Kidney epithelial cell (primary cell): Measurements from ENCODE around the gene NOL4L. TPM values are rescaled to one million over a fixed set of nuclear protein-coding genes. Genes with fewer than 3 reads are reported as not detected.

Experiments
- DNase-seq: peaks from one replicate; pipeline ENCODE4 v3.0.0-alpha.2; 2010; ENCODE audit warnings: low read depth
- H3K27me3 ChIP-seq: 2 replicates; pipeline ENCODE4 v1.6.0; 2011; ENCODE audit warnings: low read length; ENCODE audit not compliant: control insufficient read depth, insufficient read depth
- H3K36me3 ChIP-seq: 2 replicates; pipeline ENCODE4 v1.5.1; 2011; ENCODE audit warnings: low read length; ENCODE audit not compliant: control insufficient read depth, insufficient read depth
- H3K4me3 ChIP-seq: 2 replicates; pipeline ENCODE4 v1.5.1; 2011; ENCODE audit warnings: low read depth, mild to moderate bottlenecking, control low read depth, low read length
- total RNA-seq: library from RNA; depleted of rRNA; stranded (reverse); fragments of >200 nt; gene quantifications from 2 replicates; pipeline ENCODE4 v1.2.3, GENCODE V29; 2015
- TF ChIP-seq, protein P1 (sequence below): IDR thresholded peaks from 2 replicates; pipeline ENCODE4 v1.5.1; 2011; ENCODE audit warnings: mild to moderate bottlenecking, moderate library complexity, low read length, control low read depth, inconsistent platforms; ENCODE audit not compliant: insufficient read depth, poor library complexity, severe bottlenecking

The NOL4L gene
- total RNA-seq, 1 donor from 2014 or later: 31.4 TPM

DNA sequence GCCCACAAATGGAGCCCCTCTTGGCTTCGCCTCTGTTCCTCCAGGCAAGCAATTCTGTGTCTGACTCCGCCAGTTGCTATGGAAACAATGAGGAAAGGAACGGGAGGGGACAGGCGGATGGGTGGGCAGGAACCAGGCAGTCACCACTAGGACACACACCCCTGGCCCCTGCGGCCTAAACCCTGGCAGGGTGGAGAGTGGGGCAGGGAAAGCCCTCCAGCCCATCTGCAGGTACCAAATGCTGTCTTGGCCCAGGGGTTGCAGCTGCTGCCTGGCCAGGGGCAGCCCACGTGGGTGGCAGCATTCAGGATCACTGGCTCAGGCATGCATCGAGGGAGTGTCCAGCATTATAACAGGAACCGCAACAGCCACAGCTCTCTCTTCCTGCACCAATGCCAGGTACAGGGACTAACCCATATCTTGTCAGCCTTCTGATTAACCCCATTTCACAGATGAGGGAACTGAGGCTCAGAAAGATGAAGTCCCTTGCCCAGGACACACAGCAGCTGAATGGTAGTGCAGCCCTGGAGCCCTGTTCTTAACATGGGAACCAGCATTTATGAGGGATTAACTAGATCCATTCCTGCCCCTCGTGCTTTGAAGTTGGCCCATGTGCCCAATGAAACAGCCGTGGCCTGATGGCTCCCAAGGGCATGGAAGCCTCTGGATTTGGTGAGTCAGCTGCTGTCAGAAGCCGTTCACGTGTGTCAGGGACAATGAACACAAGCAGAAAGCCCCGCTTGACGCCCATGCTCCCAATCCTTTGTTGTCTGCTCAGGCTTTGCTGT is 66.3 kb downstream of the NOL4L start:
- H3K27me3 ChIP-seq: peaks cover 4% of the 10 kb centered on the region
- TF ChIP-seq, protein P1, sequence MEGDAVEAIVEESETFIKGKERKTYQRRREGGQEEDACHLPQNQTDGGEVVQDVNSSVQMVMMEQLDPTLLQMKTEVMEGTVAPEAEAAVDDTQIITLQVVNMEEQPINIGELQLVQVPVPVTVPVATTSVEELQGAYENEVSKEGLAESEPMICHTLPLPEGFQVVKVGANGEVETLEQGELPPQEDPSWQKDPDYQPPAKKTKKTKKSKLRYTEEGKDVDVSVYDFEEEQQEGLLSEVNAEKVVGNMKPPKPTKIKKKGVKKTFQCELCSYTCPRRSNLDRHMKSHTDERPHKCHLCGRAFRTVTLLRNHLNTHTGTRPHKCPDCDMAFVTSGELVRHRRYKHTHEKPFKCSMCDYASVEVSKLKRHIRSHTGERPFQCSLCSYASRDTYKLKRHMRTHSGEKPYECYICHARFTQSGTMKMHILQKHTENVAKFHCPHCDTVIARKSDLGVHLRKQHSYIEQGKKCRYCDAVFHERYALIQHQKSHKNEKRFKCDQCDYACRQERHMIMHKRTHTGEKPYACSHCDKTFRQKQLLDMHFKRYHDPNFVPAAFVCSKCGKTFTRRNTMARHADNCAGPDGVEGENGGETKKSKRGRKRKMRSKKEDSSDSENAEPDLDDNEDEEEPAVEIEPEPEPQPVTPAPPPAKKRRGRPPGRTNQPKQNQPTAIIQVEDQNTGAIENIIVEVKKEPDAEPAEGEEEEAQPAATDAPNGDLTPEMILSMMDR: no peak
- H3K4me3 ChIP-seq: no peak overlapping the region
- no peaks in the 10 kb centered on the region for H3K36me3 ChIP-seq
- no peak for DNase-seq

DNA sequence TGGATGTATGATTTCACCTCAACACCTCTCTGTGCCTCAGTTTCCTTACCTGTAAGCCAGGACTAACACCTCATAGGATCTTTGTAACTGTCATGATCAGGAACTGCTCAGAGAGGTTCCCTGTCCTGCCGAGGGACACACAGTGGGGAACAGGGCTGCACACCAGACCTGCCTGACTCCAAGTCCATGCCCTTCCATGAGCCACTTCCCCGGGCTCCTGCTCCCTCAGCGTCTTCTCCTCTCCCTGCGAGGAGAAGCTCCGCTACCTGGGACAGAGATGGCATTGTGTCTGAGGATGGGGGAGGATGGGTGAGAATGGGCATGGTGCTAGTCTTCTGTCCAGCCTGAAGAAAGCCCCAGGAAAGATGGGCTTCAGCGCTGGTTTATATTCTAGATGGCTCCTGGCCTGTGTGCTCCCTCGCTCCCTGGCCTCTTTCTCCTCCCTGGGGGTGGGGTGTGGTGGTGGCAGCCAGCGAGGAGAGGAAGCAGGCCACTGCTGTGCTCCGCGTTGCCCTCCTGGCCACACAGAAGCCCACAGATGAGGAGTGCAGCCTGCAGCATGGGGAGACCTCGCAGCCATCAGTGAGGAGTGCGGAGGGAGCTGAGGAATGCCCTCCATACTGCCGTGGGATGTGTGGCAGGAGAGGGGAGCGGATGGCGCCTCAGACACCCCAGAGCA is 67.1 kb downstream of the NOL4L start:
- Histone ChIP-seq H3K4me3 (no peak overlapping the region), H3K27me3 (peaks cover 4% of the 10 kb centered on the region), H3K36me3 (no peaks in the 10 kb centered on the region)
- DNase-seq: no peak
- TF ChIP-seq, protein P1: no peak

DNA sequence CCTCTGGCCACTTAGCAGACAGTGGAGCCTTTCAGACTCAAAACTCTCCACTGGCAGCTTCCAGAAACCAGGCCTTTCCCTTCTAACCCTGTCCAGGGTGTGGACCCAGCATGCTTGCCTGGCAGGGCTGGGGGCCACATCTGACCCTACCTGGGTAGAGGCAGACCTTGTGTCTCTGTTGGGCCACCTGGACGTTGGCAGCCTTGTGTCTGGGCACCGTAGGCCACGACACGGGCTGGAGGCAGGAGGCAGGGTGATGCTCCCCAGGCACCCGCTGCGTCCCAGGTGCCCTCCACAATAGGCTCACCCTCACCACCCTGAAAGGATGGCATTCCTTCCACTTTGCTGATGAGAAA is 67.6 kb downstream of the NOL4L start:
- H3K4me3 ChIP-seq: no peak overlapping the region
- H3K36me3 ChIP-seq: no peaks in the 10 kb centered on the region
- no peak for DNase-seq
- H3K27me3 ChIP-seq: peaks cover 3% of the 10 kb centered on the region
- TF ChIP-seq, protein P1: no peak

DNA sequence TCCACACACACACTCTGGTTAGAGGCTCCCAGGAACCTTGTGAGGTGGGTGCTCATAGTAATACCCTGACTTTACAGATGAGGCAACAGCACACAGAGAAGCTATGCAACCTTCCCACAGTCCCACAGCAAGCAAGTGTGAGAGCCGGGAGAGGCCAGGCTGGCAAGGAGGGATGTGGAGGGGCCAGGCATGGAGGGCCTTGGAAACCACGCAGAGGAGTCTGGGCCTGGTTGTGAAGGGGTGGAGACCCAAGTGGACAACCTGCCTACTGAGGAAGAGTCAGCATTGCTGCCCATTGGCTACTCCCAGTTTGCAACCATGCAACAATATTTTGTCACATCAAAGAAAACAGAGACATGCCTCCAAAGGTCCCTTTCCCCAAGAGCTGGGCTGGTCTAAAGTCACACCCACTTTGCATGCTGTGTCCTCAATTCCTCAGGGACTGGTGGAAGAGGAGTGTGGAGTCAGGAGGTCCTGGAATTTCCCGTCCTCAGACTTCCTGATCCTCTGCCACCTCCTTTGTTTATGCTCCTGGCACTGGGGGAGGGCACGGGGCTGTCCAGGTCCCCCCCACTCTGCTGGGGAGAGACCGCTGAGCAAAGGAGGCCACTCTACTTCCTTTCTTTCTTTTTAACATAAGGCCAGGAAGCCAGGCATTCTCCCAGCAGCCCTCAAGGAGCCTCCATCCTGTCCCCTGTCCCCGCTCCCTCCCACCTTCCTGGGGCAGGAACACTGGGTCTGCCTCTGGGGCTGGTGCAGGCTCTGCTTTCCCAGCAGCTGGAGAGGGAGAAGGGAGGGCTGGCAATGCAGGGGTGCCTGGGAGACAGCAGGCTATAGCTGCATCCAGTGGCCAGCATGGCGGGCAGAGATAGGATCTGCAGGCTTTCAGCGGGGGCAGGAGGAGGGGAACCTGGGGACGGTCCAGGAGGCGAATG is 68.3 kb downstream of the NOL4L start:
- H3K4me3 ChIP-seq: no peak overlapping the region
- H3K27me3 ChIP-seq: no peaks in the 10 kb centered on the region
- TF ChIP-seq, protein P1: no peak
- H3K36me3 ChIP-seq: no peaks in the 10 kb centered on the region
- no peak for DNase-seq

DNA sequence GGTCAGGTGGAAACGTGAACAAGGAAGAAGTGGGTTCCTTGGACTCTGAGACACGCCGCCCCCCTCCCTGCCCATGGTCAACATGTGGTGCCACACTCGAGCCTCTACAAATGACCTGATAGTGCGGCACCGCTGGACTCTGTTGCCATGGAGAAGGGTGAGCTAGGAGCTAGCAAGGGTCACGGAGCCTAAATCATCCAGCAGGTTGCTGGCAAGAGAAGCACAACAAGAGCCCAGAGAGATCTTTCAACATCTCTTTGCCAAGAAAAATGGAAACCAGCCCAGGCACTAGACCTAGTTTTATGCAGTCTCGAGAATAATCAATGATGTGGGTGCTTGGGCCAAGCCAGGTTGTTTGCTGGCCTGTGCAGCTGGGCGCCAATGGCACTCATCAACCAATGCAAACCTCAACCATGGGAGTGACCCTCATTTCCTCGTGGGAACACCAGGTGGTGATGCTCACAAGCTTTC is 69.5 kb downstream of the NOL4L start:
- no peak for DNase-seq
- no peak overlapping the region for H3K4me3 ChIP-seq
- H3K36me3 ChIP-seq: no peaks in the 10 kb centered on the region
- H3K27me3 ChIP-seq: no peaks in the 10 kb centered on the region
- TF ChIP-seq, protein P1: no peak
